Endodermal cell (in vitro differentiated cells): ENCODE results near the gene EXOC3L2. TPM values are rescaled to one million over a fixed set of nuclear protein-coding genes. Genes with fewer than 3 reads are reported as not detected.
A peak's percentile ranks its signal among the peaks of the same experiment; 100 is the strongest.
"Not testable (repeated sequence)": the region's sequence is repeated elsewhere in the genome, so short reads cannot be mapped to it uniquely, and the experiment has no call there.

Experiments used
- DNase-seq: peaks from one replicate; pipeline ENCODE4 v3.0.0-alpha.2; 2017
- H3K27ac ChIP-seq: 2 replicates; pipeline ENCODE4 v1.5.1; 2013; ENCODE audit warnings: mild to moderate bottlenecking, low read depth, low read length, moderate library complexity
- H3K27me3 ChIP-seq: 2 replicates; pipeline ENCODE4 v1.6.1; 2013; ENCODE audit warnings: mild to moderate bottlenecking, low read length, moderate library complexity; ENCODE audit not compliant: insufficient read depth, control insufficient read depth, poor library complexity, severe bottlenecking
- H3K36me3 ChIP-seq: 2 replicates; pipeline ENCODE4 v1.7.0; 2013; ENCODE audit warnings: mild to moderate bottlenecking, low read length, moderate library complexity; ENCODE audit not compliant: control insufficient read depth, insufficient read depth
- H3K4me1 ChIP-seq: one replicate; pipeline ENCODE4 v1.7.0; 2013; ENCODE audit warnings: low read length; ENCODE audit not compliant: control insufficient read depth, insufficient read depth
- H3K4me3 ChIP-seq: 2 replicates; pipeline ENCODE4 v1.5.1; 2013; ENCODE audit warnings: mild to moderate bottlenecking, low read length, moderate library complexity
- H3K9ac ChIP-seq: 2 replicates; pipeline ENCODE4 v1.6.1; 2013; ENCODE audit warnings: mild to moderate bottlenecking, low read length, moderate library complexity; ENCODE audit not compliant: poor library complexity, severe bottlenecking; ENCODE audit errors: extremely low read depth
- H3K9me3 ChIP-seq: 2 replicates; pipeline ENCODE4 v1.6.1; 2013; ENCODE audit warnings: mild to moderate bottlenecking, low read length, moderate library complexity; ENCODE audit not compliant: control insufficient read depth
- H3K27ac Mint-ChIP-seq: 2 replicates; pipeline ENCODE4 v1.8.0; 2020; ENCODE audit warnings: mixed read lengths
- H3K27me3 Mint-ChIP-seq: 2 replicates; pipeline ENCODE4 v1.8.0; 2021; ENCODE audit warnings: mild to moderate bottlenecking, mixed read lengths; ENCODE audit not compliant: insufficient read depth
- H3K36me3 Mint-ChIP-seq: 2 replicates; pipeline ENCODE4 v1.8.0; 2020; ENCODE audit warnings: low read depth, mixed read lengths
- H3K4me1 Mint-ChIP-seq: 2 replicates; pipeline ENCODE4 v1.8.0; 2020; ENCODE audit warnings: mixed read lengths
- H3K4me3 Mint-ChIP-seq: 2 replicates; pipeline ENCODE4 v1.8.0; 2020; ENCODE audit warnings: mild to moderate bottlenecking, moderate library complexity, mixed read lengths
- H3K9me3 Mint-ChIP-seq: 2 replicates; pipeline ENCODE4 v1.8.0; 2020; ENCODE audit warnings: mild to moderate bottlenecking, mixed read lengths
- WGBS, 2 experiments: methylation state at CpG; one replicate each; pipeline versions ENCODE4 v1.1.5 to v1.1.7; 2013; ENCODE audit warnings: missing lambda C conversion rate in 2 of 2, mixed read lengths in 1 of 2; ENCODE audit not compliant: insufficient coverage in 1 of 2, insufficient read length in 1 of 2; 5-methylcytosine and 5-hydroxymethylcytosine counted together
- total RNA-seq, 2 donors: library from RNA; stranded (reverse); fragmentation: NEBNext Ultra II Directional in 1 of 2; extraction: Animal tissue kit (Norgen Biotek cat#: 25700) in 1 of 2; gene quantifications; 2 replicates in 1 of 2; 3 replicates in 1 of 2; pipeline ENCODE4 v1.2.1, GENCODE V29; 2021
- TF ChIP-seq, protein P1 (sequence below): fragments of 200-600 bp; sonication (generic); conservative IDR thresholded peaks from 2 replicates; pipeline ENCODE4 v1.5.0; 2021; ENCODE audit warnings: antibody characterized with exemption, mild to moderate bottlenecking

EXOC3L2 gene
- total RNA-seq, 2 donors from 2014 or later: 0.11 TPM; not detected in 1

GRCh38 chr19:45271735-45272108 lies 26.5 kb upstream of the EXOC3L2 start:
- H3K36me3 Mint-ChIP-seq: peaks cover 60% of the 10 kb centered on the region
- WGBS, 2 experiments: 80 to 82% methylated on average over 6 to 7 of the region's 7 CpGs
- H3K4me1 ChIP-seq: no peaks in the 10 kb centered on the region
- no peaks in the 10 kb centered on the region for H3K27me3 Mint-ChIP-seq
- no peak overlapping the region for H3K27ac Mint-ChIP-seq
- peaks cover 59% of the 10 kb centered on the region for H3K36me3 ChIP-seq
- H3K4me1 Mint-ChIP-seq: no peaks in the 10 kb centered on the region
- H3K27me3 ChIP-seq: no peaks in the 10 kb centered on the region
- no peak overlapping the region for H3K27ac ChIP-seq
- H3K9ac ChIP-seq: no peak overlapping the region
- no peak for DNase-seq
- H3K9me3 ChIP-seq: no peaks in the 10 kb centered on the region
- H3K4me3 ChIP-seq: no peak overlapping the region
- no peaks in the 10 kb centered on the region for H3K9me3 Mint-ChIP-seq
- TF ChIP-seq, protein P1, sequence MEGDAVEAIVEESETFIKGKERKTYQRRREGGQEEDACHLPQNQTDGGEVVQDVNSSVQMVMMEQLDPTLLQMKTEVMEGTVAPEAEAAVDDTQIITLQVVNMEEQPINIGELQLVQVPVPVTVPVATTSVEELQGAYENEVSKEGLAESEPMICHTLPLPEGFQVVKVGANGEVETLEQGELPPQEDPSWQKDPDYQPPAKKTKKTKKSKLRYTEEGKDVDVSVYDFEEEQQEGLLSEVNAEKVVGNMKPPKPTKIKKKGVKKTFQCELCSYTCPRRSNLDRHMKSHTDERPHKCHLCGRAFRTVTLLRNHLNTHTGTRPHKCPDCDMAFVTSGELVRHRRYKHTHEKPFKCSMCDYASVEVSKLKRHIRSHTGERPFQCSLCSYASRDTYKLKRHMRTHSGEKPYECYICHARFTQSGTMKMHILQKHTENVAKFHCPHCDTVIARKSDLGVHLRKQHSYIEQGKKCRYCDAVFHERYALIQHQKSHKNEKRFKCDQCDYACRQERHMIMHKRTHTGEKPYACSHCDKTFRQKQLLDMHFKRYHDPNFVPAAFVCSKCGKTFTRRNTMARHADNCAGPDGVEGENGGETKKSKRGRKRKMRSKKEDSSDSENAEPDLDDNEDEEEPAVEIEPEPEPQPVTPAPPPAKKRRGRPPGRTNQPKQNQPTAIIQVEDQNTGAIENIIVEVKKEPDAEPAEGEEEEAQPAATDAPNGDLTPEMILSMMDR: no peak
- no peak overlapping the region for H3K4me3 Mint-ChIP-seq

GRCh38 chr19:45271098-45271734 lies 26.0 kb upstream of the EXOC3L2 start:
- Mint-ChIP-seq H3K27me3 (no peaks in the 10 kb centered on the region), H3K4me3 (no peak overlapping the region), H3K4me1 (no peaks in the 10 kb centered on the region), H3K36me3 (peaks cover 62% of the 10 kb centered on the region), H3K9me3 (no peaks in the 10 kb centered on the region), H3K27ac (no peak overlapping the region)
- DNase-seq: no peak
- Histone ChIP-seq H3K4me3 (no peak overlapping the region), H3K27me3 (no peaks in the 10 kb centered on the region), H3K9me3 (no peaks in the 10 kb centered on the region), H3K36me3 (peaks cover 59% of the 10 kb centered on the region), H3K4me1 (no peaks in the 10 kb centered on the region), H3K27ac (no peak overlapping the region), H3K9ac (no peak overlapping the region)
- TF ChIP-seq, protein P1: no peak
- WGBS, 2 experiments: 88 to 94% methylated on average over 19 to 20 of the region's 21 CpGs

GRCh38 chr19:45269939-45270338 lies 24.7 kb upstream of the EXOC3L2 start:
- H3K4me3 Mint-ChIP-seq, H3K27ac ChIP-seq, H3K9me3 Mint-ChIP-seq, H3K9me3 ChIP-seq, H3K27ac Mint-ChIP-seq, H3K27me3 Mint-ChIP-seq, H3K4me3 ChIP-seq, H3K9ac ChIP-seq, H3K4me1 Mint-ChIP-seq, DNase-seq, H3K4me1 ChIP-seq, H3K27me3 ChIP-seq: not testable (repeated sequence)
- 87 to 91% methylated on average over 13 of the region's 13 CpGs for WGBS, 2 experiments
- TF ChIP-seq, protein P1: peak; percentile 19
- peaks cover 59% of the 10 kb centered on the region for H3K36me3 ChIP-seq
- peaks cover 61% of the 10 kb centered on the region for H3K36me3 Mint-ChIP-seq
